Muscle of leg (tissue), 11 donors: Measurements from ENCODE around the gene ERMAP. TPM values are rescaled to one million over a fixed set of nuclear protein-coding genes. Genes with fewer than 3 reads are reported as not detected.
"Not testable (repeated sequence)": the region's sequence is repeated elsewhere in the genome, so short reads cannot be mapped to it uniquely, and the experiment has no call there.

ENCODE experiments used
- DNase-seq: peaks from one replicate; pipeline ENCODE4 v3.0.0; 2013
- H3K27ac ChIP-seq: one replicate; pipeline ENCODE4 v1.5.1; 2013; ENCODE audit warnings: mild to moderate bottlenecking, low read length, control low read depth
- H3K27me3 ChIP-seq: one replicate; pipeline ENCODE4 v1.6.1; 2013; ENCODE audit warnings: low read length; ENCODE audit not compliant: control insufficient read depth, insufficient read depth
- H3K36me3 ChIP-seq: one replicate; pipeline ENCODE4 v1.6.1; 2013; ENCODE audit warnings: low read length; ENCODE audit not compliant: control insufficient read depth, insufficient read depth
- H3K4me1 ChIP-seq: one replicate; pipeline ENCODE4 v1.6.1; 2013; ENCODE audit warnings: low read length; ENCODE audit not compliant: control insufficient read depth, insufficient read depth
- H3K4me3 ChIP-seq: one replicate; pipeline ENCODE4 v1.5.1; 2013; ENCODE audit warnings: low read length, control low read depth
- H3K9me3 ChIP-seq: replicated peaks from 2 replicates; pipeline ENCODE4 v1.6.1; 2013; ENCODE audit warnings: low read depth, low read length; ENCODE audit not compliant: control insufficient read depth
- WGBS: methylation state at CpG from one replicate; pipeline ENCODE4 v1.1.5; 2013; ENCODE audit warnings: missing lambda C conversion rate; ENCODE audit not compliant: insufficient coverage; 5-methylcytosine and 5-hydroxymethylcytosine counted together
- polyA plus RNA-seq, 8 donors: library from polyadenylated mRNA; unstranded; fragments of 120-200 nt; gene quantifications; one replicate each; pipeline versions ENCODE4 v1.2.1 to v1.2.3, GENCODE V29; 2013; ENCODE audit warnings: inconsistent platforms in 1 of 8, low replicate concordance in 1 of 8; ENCODE audit not compliant: insufficient read length in 8 of 8, insufficient read depth in 1 of 8
- total RNA-seq: library from RNA; stranded (reverse); fragments of 120-200 nt; gene quantifications from one replicate; pipeline ENCODE4 v1.2.4, GENCODE V29; 2013

Gene ERMAP
- total and polyA plus RNA-seq, 9 donors, result 6.7 to 10.9 (median 8.3) TPM

- H3K4me1 ChIP-seq, H3K9me3 ChIP-seq, H3K27ac ChIP-seq, DNase-seq, H3K27me3 ChIP-seq, H3K4me3 ChIP-seq, H3K36me3 ChIP-seq: not testable (repeated sequence)
- 89% methylated on average over 4 of the region's 4 CpGs for WGBS
Observed at GRCh38 chr1:42868466-42868865, 51.5 kb downstream of the ERMAP start.

DNA sequence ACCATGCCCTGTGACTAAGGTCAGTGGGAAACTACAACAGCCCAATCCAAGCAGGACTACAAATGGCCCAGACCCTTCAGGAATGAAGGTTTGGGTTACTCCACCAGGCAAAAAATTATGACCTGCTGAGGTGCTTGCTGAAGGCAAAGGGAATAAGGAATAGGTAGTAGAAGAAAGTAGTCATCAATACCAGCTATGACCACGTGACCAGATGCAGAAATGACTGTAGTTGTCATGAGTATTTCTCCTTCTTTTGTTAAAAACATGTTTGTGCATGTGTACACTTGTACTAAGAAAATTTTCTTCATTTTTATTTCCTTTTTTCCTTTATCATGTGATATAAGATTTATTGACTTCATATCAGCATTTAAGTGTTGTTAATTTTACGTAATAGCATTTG, 52.3 kb downstream of the ERMAP start:
- H3K9me3 ChIP-seq, H3K27ac ChIP-seq, H3K4me3 ChIP-seq, H3K4me1 ChIP-seq, DNase-seq, H3K36me3 ChIP-seq, H3K27me3 ChIP-seq: not testable (repeated sequence)
- no CpG with 5 or more reads among the region's 2 CpGs for WGBS

DNA sequence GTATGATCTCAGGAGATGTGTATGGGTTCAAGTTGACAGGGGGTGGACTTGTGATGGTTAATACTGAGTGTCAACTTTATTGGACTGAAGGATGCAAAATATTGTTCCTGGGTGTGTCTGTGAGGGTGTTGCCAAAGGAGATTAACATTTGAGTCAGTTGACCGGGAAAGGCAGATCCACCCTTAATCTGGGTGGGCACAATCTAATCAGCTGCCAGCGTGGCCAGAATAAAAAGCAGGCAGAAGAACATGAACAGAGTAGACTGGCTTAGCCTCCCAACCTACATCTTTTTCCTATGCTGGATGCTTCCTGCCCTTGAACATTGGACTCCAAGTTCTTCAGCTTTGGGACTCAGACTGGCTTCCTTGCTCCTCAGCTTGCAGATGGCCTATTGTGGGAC, 52.8 kb downstream of the ERMAP start:
- H3K36me3 ChIP-seq, H3K27me3 ChIP-seq, H3K27ac ChIP-seq, H3K4me3 ChIP-seq, DNase-seq, H3K9me3 ChIP-seq, H3K4me1 ChIP-seq: not testable (repeated sequence)
- no CpG with 5 or more reads among the region's 2 CpGs for WGBS

- not testable (repeated sequence) for H3K27ac ChIP-seq, H3K9me3 ChIP-seq, DNase-seq, H3K36me3 ChIP-seq, H3K4me1 ChIP-seq, H3K27me3 ChIP-seq, H3K4me3 ChIP-seq
Observed at GRCh38 chr1:42873108-42873507, 56.2 kb downstream of the ERMAP start.

DNA sequence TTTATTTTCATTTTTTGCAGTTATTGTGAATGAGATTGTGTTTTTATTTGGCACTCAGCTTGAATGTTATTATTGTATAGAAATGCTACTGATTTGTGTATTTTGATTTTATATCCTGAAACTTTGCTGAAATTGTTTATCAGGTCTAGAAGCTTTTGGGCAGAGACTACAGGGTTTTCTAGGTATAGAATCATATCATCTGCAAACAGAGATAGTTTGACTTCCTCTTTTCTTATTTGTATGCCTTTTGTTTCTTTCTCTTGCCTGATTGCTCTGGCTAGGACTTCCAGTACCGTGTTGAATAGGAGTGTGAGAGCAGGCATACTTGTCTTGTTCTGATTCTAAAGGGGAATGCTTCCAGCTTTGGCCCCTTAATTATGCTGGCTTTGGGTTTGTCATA, 56.7 kb downstream of the ERMAP start:
- Histone ChIP-seq H3K9me3 (no peaks in the 10 kb centered on the region), H3K27me3 (peaks cover 3% of the 10 kb centered on the region), H3K4me1 (no peaks in the 10 kb centered on the region), H3K4me3 (no peak overlapping the region), H3K27ac (no peak overlapping the region), H3K36me3 (no peaks in the 10 kb centered on the region)
- 67% methylated on average over 1 of the region's 1 CpG for WGBS
- no peak for DNase-seq

- Histone ChIP-seq H3K36me3 (no peaks in the 10 kb centered on the region), H3K4me3 (no peak overlapping the region), H3K9me3 (no peaks in the 10 kb centered on the region), H3K27me3 (peaks cover 5% of the 10 kb centered on the region), H3K27ac (no peak overlapping the region), H3K4me1 (no peaks in the 10 kb centered on the region)
- no peak for DNase-seq
Observed at GRCh38 chr1:42876009-42876408, 59.1 kb downstream of the ERMAP start.

DNA sequence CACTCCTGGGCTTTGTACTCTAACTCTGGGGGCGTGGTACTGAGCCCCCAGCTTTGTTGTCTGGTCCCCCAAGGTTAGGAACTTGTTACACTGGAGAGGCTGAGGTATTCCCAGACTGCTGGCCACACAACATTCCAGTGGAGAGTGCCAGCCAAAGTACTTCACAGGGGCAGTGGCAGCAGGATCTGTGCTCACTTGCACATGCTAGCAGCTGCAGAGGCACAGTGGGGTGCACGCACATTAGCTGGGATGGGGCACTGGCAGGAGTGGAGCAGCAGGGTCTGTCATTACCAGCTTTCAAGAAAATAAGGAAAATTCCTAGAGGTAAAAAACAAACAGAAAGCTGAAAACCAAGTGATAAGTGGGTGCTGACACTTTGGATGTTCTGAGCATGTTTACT, 60.5 kb downstream of the ERMAP start:
- no peaks in the 10 kb centered on the region for H3K4me1 ChIP-seq
- H3K9me3 ChIP-seq, result no peaks in the 10 kb centered on the region
- WGBS, result 58% methylated on average over 2 of the region's 2 CpGs
- no peak overlapping the region for H3K4me3 ChIP-seq
- no peak overlapping the region for H3K27ac ChIP-seq
- peaks cover 5% of the 10 kb centered on the region for H3K27me3 ChIP-seq
- no peaks in the 10 kb centered on the region for H3K36me3 ChIP-seq
- no peak for DNase-seq

- Histone ChIP-seq H3K4me3 (no peak overlapping the region), H3K9me3 (no peaks in the 10 kb centered on the region), H3K4me1 (no peaks in the 10 kb centered on the region), H3K27ac (no peak overlapping the region), H3K27me3 (peaks cover 5% of the 10 kb centered on the region), H3K36me3 (no peaks in the 10 kb centered on the region)
- 66% methylated on average over 4 of the region's 4 CpGs for WGBS
- DNase-seq, result no peak
Observed at GRCh38 chr1:42880384-42880783, 63.5 kb downstream of the ERMAP start.

DNA sequence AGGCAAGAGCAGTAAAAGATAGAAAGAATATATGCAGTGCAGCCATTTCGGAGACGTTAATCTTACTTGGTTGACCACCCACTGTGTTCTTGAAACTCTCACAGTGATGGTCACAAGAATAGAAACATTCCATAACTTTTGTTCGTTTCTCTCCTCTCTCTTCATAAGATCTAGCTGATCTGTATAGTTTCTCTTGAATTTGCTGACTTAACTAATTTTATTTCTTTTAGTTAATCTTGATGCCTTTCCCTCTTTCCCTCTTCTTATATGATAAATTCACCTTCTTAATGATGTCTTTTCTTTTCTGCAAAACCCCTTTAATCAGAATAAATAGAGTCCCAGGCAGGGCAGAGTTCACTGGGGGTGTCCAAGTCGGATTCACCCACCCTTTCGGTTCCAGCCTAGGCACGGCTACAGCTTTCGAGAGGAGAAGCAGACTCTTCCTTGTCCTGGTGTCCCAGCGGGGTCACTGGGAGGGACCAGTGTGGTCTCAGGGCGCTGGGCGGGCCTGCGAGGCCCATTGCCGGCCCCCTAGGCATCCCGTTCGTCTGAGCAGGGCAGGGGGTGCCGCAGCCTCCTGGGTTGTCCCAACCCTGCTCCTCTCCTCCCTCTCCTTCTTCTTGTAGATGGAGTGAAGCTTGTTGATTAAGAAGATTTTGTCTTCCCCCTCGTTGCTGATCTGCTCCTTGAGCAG, 69.3 kb downstream of the ERMAP start:
- no peaks in the 10 kb centered on the region for H3K9me3 ChIP-seq
- H3K4me1 ChIP-seq, result no peaks in the 10 kb centered on the region
- no peak overlapping the region for H3K27ac ChIP-seq
- WGBS, result 82% methylated on average over 5 of the region's 16 CpGs
- DNase-seq, result no peak
- H3K36me3 ChIP-seq, result no peaks in the 10 kb centered on the region
- H3K4me3 ChIP-seq, result no peak overlapping the region
- no peaks in the 10 kb centered on the region for H3K27me3 ChIP-seq

GRCh38 chr1:42886800-42887199, 69.9 kb downstream of the ERMAP start:
- Histone ChIP-seq H3K9me3 (no peaks in the 10 kb centered on the region), H3K4me3 (no peak overlapping the region), H3K4me1 (no peaks in the 10 kb centered on the region), H3K27me3 (no peaks in the 10 kb centered on the region), H3K27ac (no peak overlapping the region), H3K36me3 (no peaks in the 10 kb centered on the region)
- 81% methylated on average over 20 of the region's 21 CpGs for WGBS
- DNase-seq, result no peak

- H3K27me3 ChIP-seq, result no peaks in the 10 kb centered on the region
- no peak overlapping the region for H3K27ac ChIP-seq
- H3K9me3 ChIP-seq, result no peaks in the 10 kb centered on the region
- no peaks in the 10 kb centered on the region for H3K36me3 ChIP-seq
- no peak overlapping the region for H3K4me3 ChIP-seq
- WGBS, result 95% methylated on average over 20 of the region's 20 CpGs
- H3K4me1 ChIP-seq, result no peaks in the 10 kb centered on the region
- DNase-seq, result no peak
Observed at GRCh38 chr1:42887366-42887765, 70.4 kb downstream of the ERMAP start.
